ENCODE data around the gene AAMDC. TPM values are rescaled to one million over a fixed set of nuclear protein-coding genes. Genes with fewer than 3 reads are reported as not detected.

The AAMDC gene
- total and polyA plus RNA-seq, 2 of the 13 experiments (the other 11 are each of a cell fraction or from before 2014, with no cell fraction given), result 18.1 to 35.6 TPM

DNA sequence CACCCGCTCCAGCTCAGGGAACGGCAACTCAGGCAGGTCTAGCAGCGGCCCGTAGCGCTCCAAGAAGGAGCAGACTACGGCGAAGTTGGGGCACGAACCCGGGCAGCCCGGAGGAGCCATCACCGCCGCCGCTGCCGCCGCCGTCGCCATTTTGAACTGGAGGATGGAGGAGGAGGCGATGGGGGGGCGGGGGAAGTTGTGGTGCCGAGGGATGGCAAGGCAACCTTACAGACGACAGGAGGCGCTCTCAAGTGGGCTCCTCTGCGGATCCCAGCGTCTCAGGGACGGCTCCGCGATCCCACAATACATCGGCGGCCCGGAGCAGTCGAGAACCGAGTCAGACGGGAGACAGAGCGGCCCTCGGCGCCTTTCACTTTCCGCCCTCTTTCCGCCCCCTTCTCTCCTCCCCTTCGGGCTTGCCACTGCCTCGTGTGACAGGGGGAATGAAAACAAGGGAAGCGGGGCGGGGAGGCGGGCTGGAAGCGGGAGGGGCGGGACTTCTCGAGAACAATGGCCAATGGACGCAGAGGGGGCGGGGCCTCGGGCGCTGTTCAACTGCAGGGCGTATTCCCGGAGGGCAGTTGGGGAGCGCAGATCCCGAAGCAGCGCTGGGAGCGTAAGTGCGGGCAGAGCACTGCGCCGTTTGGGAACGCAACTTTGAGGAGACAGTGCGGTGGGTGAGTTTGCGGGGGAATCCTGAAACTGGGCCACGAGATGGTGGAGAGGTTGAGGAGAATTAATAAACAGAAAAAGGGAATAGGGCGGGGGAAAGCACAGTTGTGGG is at the start of gene AAMDC, which contains the start of gene RSF1 (continued):
- TF ChIP-seq TBX3 (IDR thresholded peaks at IDR 0.05; ENCODE audit: borderline replicate concordance), result no peak
- TF ChIP-seq LCORL (IDR thresholded peaks at IDR 0.05), result no peak
- peak; percentile 79; the same call in 1 of the 2 replicates for TF ChIP-seq LCORL (CRISPR knock-in tag; IDR thresholded peaks at IDR 0.05)
- no peak; the same call in 1 of the 2 replicates for TF ChIP-seq ZSCAN21 (CRISPR knock-in tag; IDR thresholded peaks at IDR 0.05; ENCODE audit: borderline replicate concordance)
- TF ChIP-seq HNRNPUL1 (IDR thresholded peaks at IDR 0.05; ENCODE audit: low read depth, low read length), result no peak
- no peak for TF ChIP-seq NR2F1 (CRISPR knock-in tag; IDR thresholded peaks at IDR 0.05)
- TF ChIP-seq KAT7 (CRISPR knock-in tag; IDR thresholded peaks at IDR 0.05; ENCODE audit: borderline replicate concordance), result peak; percentile 77; the same call in 1 of the 2 replicates
- TF ChIP-seq PRDM10 (CRISPR knock-in tag; IDR thresholded peaks at IDR 0.05; ENCODE audit: low read depth), result 0 out of 2 replicates have a peak, but pooled peaks have one; percentile 47
- TF ChIP-seq, protein P1, sequence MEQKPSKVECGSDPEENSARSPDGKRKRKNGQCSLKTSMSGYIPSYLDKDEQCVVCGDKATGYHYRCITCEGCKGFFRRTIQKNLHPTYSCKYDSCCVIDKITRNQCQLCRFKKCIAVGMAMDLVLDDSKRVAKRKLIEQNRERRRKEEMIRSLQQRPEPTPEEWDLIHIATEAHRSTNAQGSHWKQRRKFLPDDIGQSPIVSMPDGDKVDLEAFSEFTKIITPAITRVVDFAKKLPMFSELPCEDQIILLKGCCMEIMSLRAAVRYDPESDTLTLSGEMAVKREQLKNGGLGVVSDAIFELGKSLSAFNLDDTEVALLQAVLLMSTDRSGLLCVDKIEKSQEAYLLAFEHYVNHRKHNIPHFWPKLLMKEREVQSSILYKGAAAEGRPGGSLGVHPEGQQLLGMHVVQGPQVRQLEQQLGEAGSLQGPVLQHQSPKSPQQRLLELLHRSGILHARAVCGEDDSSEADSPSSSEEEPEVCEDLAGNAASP (CRISPR knock-in tag; IDR thresholded peaks at IDR 0.05; ENCODE audit: borderline replicate concordance), result no peak
- TF ChIP-seq ERF (CRISPR knock-in tag; IDR thresholded peaks at IDR 0.05), result peak; percentile 54
- TF ChIP-seq SYNCRIP (IDR thresholded peaks at IDR 0.05; ENCODE audit: insufficient read depth, low read depth, low read length), result no peak
- TF ChIP-seq GATA4 (IDR thresholded peaks at IDR 0.05; ENCODE audit: borderline replicate concordance, low read depth), result peak; percentile 16; the same call in 1 of the 2 replicates
- peak; percentile 75 for TF ChIP-seq PATZ1 (CRISPR knock-in tag; IDR thresholded peaks at IDR 0.05)
- no peak for TF ChIP-seq MTF2 (CRISPR knock-in tag; IDR thresholded peaks at IDR 0.05; ENCODE audit: borderline replicate concordance)
- TF ChIP-seq ZNF607 (CRISPR knock-in tag; IDR thresholded peaks at IDR 0.05; ENCODE audit: borderline replicate concordance), result no peak; the same call in 1 of the 2 replicates
- TF ChIP-seq YEATS4 (CRISPR knock-in tag; IDR thresholded peaks at IDR 0.05; ENCODE audit: borderline replicate concordance), result peak; percentile 58; the same call in 1 of the 2 replicates
- TF ChIP-seq BATF2 (CRISPR knock-in tag; IDR thresholded peaks at IDR 0.05), result no peak
- no peak for TF ChIP-seq ZNF251 (CRISPR knock-in tag; IDR thresholded peaks at IDR 0.05)
- peak; percentile 78 for TF ChIP-seq POLR2G (IDR thresholded peaks at IDR 0.05; ENCODE audit: low read depth, low read length)
